Ureter (tissue), 1 donor: Measurements from ENCODE around the gene ATP4A. TPM values are rescaled to one million over a fixed set of nuclear protein-coding genes. Genes with fewer than 3 reads are reported as not detected.
"Not testable (repeated sequence)": the region's sequence is repeated elsewhere in the genome, so short reads cannot be mapped to it uniquely, and the experiment has no call there.

Experiments
- DNase-seq: peaks from one replicate; pipeline ENCODE4 v3.0.0-alpha.2; 2020; ENCODE audit warnings: low spot score
- total RNA-seq: library from RNA; stranded (reverse); gene quantifications from one replicate; pipeline ENCODE4 v1.2.4, GENCODE V29; 2023
- donor health status: DM: yes; HTN: yes; CAD: no.

The ATP4A gene
- total RNA-seq, result not detected

DNA sequence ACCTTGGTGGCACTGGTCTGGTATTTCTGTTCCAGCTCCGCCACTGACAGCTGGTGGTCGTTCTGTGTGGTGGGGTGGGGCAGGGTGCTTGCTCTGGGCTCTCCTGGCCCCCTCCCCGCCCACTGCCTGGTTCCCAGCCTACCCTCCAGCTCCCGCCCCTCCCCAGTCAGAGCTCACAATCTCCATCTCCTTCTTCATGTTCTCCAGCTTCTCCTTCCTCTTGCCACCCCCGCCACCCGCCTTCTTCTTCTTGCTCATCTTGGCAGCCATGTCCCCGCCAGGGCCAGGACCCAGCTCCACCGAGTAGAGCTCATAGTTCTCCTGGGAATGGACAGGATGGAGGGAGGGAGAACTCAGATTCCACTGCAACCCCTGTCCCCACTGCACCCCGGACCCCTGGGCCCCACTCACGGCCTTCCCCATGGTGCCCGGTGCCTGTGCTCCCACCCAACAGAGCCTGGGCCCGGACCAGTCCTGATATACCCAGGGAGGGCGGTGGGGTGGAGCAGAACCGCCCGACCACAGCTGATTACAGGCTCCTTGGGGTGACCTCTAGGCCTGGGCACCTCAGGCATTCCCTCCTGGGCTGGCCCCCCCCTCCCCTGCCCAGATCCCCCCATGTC is at the start of gene ATP4A:
Gene ATP4A, minus strand, starts transcription at position 452 of the 623 bp plus-strand sequence. Its CDS starts 29 bp downstream, at position 423.
- DNase-seq, result no peak

DNA sequence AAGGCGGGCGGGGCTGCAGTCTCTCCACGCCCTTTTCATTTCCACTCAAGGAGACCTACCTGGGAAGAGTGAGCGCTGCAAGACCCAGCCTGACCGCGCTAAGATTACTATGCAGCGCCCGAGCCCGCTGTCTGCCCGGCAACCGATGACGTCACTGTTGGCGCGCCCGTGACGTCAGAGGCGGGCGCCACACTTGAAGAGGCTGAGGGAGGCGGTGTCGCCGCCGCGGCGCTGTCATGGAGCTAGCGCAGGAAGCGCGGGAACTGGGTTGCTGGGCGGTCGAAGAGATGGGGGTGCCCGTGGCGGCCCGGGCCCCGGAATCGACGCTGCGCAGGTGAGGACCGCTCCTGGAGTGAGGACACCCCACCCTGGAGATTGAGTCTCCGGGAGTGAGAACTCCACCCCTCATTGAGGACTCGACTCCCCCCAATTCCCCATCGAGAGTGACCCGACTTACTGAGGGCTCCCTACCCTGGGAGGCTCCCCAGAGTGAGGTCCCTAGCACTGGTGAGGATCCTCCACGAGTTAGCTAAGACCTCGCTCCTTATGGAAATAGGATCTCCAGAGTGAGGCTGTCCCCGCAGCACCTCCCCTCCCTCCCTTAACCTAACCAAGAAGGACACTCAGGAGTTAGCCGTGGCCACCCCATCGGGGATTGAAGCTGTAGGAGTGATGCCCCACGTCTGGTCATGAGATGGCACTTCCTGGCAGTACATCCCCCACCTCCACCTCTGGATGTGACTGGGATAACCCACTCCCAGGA is 49.3 kb upstream of the ATP4A start, which contains the start of gene HAUS5:
Gene HAUS5, plus strand, starts transcription at position 177 of the 763 bp plus-strand sequence. Its CDS starts 60 bp downstream, at position 237.
- DNase-seq, result peak; percentile 94

DNA sequence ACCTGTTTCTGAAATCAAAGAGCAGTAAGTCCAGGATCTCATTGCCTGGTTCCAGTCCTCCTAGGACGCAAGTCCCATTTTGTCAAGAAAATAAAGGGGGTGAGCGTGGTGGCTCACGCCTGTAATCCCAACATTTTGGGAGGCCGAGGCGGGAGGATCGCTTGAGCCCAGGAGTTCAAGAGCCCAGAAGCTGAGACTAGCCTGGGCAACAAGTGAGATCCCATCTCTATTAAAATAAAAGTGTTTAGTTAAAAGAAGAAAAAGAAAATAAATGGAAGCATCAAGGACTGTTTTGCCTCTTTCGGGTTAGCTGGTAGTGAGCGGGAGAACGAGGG is 48.7 kb upstream of the ATP4A start:
- DNase-seq, result no peak

DNA sequence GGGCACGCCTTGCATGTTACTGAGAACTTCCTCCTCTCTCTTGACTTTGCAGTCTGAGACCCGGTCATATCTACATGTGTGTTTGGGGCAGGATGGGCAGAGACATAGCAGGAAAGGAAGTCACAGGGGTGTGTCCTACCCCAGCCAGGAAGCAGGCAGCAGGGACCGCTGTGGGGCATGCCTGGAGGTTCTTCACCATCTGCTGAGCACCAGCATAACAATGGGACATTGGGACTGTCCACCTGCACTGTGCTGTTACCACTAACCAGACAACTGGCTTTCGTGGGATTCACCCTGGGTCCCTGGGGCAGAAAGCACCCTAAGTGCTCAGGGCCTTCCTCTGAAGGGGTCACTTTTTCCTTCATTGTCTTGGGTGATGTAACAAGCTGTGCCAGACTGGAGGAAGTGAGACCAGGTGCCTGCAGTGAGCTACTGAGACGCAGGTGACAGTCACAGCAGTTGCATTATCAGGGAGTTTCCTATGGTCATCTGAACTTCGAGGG is 46.4 kb upstream of the ATP4A start:
- DNase-seq, result no peak

DNA sequence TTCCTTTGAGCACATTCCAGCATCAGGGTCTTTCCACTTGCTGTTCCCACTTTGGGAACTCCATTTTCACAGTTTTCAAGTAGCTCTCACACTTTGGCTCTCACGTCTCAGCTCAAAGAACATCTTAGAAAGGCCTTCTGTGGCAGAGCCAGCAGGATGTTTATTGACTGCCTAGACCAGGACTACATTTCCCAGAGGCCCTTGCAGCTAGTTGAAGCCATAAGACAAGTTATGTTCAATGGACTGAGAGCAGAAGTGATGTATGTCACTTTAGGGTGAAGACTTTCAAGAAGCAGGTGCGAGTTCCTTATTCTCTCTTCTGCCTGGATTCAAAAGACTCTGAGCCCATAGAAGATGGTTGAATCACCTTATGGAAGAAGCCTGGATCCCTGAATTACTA is 44.8 kb upstream of the ATP4A start:
- no peak for DNase-seq

DNA sequence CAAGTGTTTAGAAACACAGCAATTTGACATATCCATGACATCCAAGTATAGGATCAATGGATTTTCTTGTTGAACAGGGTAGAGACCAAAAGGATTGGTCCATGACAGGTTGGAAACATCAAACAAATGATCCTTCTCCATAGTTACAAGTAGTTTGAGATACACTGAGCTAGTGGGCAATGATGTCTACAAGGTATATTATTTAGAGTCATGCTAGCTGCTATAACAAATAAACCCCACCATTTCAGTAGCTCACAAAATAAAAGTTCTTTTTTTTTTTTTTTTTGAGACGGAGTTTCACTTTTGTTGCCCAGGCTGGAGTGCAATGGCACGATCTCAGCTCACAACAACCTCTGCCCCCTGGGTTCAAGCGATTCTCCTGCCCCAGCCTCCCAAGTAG is 44.2 kb upstream of the ATP4A start:
- DNase-seq, result no peak

DNA sequence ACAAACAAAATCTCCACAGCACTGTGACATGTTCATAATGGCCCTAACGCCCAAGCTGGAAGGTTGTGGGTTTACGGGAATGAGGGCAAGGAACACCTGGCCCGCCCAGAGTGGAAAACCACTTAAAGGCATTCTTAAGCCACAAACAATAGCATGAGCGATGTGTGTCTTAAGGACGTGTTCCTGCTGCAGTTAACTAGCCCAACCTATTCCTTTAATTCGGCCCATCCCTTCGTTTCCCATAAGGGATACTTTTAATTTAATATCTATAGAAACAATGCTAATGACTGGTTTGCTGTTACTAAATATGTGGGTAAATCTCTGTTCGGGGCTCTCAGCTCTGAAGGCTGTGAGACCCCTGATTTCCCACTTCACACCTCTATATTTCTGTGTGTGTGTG is 43.7 kb upstream of the ATP4A start:
- not testable (repeated sequence) for DNase-seq

DNA sequence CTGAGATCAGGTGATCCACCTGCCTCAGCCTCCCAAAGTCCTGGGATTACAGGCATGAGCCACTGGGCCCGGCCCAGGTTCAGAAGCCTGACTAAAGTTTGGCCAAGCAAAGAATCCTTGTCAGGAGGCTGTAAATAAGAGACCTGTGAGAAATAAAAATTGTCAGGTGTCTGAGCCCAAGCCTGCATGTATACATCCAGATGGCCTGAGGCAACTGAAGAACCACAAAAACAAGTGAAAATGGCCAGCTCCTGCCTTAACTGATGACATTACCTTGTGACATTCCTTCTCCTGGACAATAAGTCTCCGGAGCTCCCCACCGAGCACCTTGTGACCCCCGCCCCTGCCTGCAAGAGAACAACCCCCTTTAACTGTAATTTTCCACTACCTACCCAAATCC is 41.0 kb upstream of the ATP4A start:
- not testable (repeated sequence) for DNase-seq

DNA sequence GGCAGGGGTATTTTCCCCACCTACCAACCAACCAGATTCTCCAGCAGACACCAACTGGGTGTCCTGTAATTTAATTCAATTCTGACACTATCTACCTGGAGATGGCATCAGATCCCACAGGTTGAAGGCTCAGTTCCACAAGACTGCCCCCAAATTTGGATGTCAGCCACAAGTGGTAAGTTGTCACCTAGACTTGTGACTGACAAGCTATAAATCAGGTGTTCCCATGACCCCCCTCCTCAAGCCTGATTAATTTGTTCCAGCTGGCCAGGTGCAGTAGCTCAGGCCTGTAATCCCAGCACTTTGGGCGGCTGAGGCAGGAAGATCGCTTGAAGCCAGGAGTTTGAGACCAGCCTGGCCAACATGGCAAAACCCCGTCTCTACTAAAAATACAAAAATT is 38.5 kb upstream of the ATP4A start:
- no peak for DNase-seq

DNA sequence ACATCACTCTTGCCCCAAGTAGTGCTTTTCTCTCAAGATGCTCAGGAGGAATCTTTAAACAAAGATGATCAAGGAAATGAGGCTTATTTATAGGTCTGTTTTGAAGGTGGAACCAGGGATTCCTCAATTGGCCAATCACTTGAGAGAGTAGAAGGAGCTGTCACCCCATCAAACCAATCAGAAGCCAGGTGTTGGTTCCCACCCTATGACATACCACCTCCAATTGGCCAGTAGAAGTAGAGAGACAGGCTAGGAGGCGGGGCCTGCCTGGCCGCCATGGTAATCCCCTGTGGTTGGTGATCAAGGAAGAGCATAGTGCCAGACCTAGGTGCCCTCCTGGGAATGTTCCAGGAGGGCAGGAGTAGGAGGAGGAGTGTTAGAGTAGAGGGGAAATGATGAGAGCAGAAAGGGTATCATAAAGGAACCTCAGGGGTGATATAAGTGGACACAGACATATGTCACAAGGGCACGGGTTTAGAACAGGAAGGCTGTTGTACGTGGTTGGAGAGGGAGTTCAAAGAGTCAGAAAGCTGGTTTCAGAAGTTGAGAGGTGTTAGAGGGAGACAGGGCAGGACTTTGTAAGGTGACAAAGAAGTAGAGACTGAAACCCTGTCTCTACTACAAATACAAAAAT is 33.0 kb upstream of the ATP4A start:
- no peak for DNase-seq

DNA sequence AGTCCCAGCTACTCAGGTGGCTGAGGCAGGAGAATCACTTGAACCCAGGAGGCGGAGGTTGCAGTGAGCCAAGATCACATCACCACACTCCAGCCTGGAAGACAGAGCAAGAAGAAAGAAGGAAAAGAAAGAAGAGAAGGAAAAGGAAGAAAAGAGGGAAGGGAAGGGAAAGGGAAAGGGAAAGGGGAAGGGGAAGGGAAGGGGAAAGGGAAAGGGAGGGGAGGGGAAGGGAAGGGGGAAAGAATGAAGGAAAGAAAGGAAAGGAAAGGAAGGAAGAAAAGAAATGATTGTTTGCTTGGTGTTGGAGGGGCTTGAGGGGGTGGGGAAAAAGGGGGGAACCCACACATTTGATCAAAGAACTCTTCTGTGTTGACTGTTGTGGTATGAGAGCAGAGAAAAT is 32.5 kb upstream of the ATP4A start:
- DNase-seq, result no peak

DNA sequence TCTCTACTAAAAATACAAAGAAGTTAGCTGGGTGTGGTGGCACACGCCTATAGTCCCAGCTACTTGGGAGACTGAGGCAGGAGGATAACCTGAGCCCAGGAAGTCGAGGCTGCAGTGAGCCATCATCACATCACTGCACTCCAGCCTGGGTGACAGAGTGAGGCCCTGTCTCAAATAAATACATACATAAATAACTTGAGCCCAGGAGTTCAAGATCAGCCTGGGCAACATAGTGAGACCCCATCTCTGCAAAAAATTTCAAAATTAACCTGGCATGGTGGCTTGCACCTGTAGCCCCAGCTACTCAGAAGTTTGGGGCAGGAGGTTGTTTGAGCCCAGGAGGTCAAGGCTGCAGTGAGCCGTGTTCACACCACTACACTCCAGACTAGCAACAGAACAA is 31.6 kb upstream of the ATP4A start:
- DNase-seq, result not testable (repeated sequence)

DNA sequence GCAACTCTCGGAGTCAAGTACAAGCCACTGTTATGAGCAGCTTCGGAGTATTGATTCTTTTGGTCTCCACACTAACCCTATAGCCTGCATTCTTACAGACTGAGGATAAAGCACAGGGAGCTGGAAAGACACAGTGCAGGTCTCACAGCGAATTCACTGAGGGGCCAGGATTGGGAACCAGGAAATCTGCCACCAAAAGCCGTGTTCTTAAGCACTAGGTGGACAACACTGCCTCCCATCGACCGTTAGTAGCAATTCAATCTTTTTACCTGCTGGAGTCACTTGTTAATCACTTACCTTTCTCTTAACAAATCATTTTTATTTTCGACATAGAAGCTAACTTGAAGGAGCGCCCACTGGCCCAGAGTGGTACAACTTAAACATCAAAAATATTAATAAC is 28.8 kb upstream of the ATP4A start:
- no peak for DNase-seq

DNA sequence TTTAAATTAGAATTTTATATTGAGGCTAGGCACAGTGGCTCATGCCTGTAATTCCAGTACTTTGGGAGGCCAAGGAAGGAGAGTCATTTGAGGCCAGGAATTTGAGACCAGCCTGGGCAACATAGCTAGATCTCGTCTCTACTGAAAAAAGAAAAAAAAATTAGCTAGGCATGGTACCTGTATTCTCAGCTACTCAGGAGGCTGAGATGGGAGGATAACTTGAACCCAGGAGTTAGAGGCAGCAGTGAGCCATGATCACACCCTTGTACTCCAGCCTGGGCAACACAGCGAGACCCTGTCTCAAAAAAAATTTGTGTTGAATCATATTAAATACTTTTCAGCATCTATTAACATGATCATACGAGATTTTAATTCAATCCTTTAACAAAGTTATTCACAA is 27.4 kb upstream of the ATP4A start:
- DNase-seq, result no peak

DNA sequence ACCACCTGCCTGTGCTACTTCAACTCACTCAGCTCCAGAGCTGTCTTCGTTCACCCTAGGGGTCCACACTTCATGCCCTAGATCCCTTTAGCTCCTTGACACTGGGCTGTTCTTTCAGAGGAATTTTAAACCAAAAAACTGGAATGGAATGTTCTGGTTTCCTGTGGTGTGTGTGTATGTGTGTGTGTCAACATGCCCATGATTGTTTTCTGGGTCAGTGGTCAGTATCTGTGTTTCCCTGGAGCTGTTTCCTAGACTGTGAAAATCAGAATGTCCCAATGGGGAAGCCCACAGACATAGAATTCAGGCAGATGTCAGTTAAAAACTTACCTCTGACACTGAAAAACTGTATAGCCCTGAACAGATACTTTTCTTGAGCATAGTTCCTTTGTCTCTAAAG is 23.9 kb upstream of the ATP4A start:
- DNase-seq, result no peak

DNA sequence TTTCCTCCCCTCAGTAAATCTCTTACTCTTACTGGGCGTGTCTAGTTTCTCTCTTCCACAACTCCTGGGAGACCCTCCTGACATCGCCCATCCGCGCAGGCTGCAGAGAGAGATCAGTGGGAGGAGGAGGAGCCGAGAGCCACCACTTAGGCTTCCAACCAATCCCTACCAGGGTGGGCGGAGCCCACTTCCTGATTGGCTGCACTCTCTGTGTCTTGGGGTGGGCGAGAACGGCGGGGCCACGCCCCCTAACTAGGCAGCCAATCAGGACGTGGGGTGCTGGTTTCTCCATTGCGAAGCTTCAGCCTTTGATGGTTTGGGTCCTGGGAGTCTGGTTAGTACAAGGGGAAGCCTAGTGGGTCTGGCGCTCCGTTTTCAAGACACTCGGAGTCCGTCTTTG is 22.4 kb upstream of the ATP4A start, which contains the start of gene PMIS2:
Gene PMIS2, plus strand, starts transcription at position 326 of the 400 bp plus-strand sequence. CDS start 87 bp downstream, outside the sequence.
- no peak for DNase-seq

DNA sequence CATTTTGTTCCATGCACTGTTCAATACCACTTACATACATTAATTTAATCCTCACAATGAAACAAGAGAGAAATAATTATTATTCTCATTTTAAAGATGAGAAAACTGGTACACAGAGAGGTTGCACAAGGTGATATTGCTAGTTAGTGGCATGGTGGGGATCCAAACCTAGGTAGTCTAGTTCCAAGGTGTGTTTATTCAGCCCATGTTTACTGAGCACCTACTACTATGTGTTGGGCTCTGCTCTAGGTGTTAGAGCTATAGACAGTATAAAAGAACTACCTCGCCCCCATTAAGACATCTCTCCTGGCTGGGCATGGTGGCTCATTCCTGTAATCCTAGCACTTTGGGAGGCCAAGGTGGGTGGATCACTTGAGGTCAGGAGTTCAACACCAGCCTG is 19.3 kb upstream of the ATP4A start:
- no peak for DNase-seq

DNA sequence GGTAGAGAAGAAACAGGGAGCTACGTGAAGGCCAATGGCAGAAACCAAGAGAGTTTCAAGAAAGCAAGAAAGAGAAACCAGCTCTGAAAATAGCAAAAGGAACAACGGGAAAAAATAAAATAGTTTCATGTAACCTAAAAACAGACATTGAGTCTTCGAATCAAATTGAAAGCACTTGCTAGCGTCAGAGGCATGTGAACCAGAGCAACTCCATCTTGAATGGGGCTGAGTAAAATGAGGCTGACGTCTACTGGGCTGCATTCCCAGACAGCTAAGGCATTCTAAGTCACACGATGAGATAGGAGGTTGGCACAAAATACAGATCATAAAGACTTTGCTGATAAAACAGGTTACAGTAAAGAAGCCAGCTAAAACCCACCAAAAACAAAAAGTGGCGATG is 15.2 kb upstream of the ATP4A start:
- DNase-seq, result no peak

DNA sequence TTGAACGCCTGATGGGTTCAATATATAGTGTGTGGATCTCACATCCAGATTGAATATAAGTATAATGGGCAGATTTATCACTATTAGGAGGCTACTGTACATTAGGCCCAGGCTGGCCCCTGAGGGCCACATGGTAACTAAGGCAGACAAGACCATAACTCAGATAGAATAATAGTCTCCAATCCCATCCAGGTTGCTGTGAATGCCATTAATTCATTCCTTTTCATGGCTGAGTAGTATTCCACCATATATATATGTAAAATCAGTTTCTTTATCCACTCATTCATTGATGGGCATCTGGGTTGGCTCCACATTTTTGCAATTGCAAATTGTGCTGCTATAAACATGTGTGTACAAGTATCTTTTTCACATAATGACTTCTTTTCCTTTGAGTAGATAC is 14.5 kb upstream of the ATP4A start:
- DNase-seq, result no peak

DNA sequence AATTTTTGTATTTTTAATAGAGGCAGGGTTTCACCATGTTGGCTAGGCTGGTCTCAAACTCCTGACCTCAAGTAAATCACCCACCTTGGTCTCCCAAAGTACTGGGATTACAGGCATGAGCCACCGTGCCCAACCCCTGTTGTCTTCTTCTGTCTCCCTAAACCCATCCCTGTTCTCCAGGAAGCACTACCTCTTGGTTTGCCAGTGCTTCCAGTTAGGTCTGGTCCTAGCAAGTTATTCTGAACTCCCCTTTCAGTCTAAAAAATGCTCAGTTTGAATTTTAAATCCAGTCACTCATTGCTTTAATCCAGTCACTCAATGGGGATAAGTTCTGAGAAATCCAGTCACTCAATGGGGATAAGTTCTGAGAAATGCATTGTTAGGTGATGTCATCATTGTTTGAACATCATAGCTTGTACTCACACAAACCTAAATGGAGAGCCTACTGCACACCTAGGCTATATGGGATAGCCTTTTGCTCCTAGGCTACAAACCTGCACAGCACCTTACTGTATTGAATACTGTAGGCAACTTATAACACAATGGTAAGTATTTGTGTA is 8.0 kb upstream of the ATP4A start:
- DNase-seq, result no peak

DNA sequence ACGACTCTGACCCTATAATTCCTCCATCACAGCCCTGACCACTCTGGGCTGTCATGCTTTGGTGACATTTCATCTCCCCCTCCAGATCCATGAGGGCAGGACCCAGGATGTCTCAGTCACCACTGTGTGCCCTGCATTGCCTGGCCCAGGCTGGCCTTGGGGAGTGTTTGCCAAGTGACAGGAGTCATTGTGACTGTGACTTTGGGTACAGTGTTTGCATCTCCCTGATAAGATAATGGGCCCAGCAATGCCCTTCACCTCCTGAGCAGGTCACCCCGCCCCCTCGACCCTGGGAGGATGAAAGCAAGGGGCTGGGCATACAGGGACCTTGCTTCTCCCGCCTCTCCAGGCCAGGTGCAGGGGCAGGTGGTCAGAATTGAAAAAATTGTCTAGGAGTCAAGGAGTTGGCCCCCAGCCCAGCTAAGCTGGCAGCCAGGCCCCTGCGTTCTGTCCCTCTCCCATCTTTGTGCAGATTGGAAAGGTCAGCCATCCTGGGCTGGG is 5.9 kb upstream of the ATP4A start:
- no peak for DNase-seq

DNA sequence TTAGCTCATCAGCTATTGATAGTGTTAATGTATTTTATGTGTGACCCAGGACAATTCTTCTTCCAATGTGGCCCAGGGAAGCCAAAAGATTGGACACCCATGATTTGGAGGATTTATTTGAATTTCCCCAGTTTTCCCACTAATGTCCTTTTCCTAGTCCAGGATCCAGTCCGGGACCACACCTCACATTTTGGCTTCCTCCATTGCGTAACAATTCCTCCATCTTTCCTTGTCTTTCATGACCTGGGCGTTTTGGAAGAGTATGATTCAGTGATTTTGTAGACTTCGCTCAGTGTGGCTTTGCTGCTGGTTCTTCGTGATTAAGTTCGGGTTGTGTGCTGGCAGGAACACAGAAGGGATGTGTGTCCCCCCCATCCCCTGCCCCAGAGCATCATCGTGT is 3.3 kb upstream of the ATP4A start:
- DNase-seq, result no peak
